H1 (cell line): ENCODE measurements around the gene TNPO2. TPM values are rescaled to one million over a fixed set of nuclear protein-coding genes. Genes with fewer than 3 reads are reported as not detected.

Experiments used
- ATF3 ChIP-seq: IDR thresholded peaks from 2 replicates; pipeline ENCODE4 v1.6.1; 2011; ENCODE audit warnings: low read depth, mild to moderate bottlenecking, low read length; ENCODE audit not compliant: insufficient read depth
- BCL11A ChIP-seq, 2 experiments: IDR thresholded peaks; one replicate each; pipeline ENCODE4 v1.6.1; 2011; ENCODE audit warnings: low read depth in 2 of 2, low read length in 2 of 2, mild to moderate bottlenecking in 2 of 2
- CHD7 ChIP-seq: fragments of 300-600 bp; sonication (generic); IDR thresholded peaks from 2 replicates; pipeline ENCODE4 v1.7.1; 2012; ENCODE audit warnings: low read length, moderate library complexity, mild to moderate bottlenecking, inconsistent platforms; ENCODE audit not compliant: insufficient replicate concordance
- EP300 ChIP-seq, 2 experiments: IDR thresholded peaks; 1 replicate in 1 of 2; 2 replicates in 1 of 2; pipeline ENCODE4 v1.6.1; 2011 to 2012; ENCODE audit warnings: low read depth in 2 of 2, low read length in 2 of 2, mild to moderate bottlenecking in 2 of 2, borderline replicate concordance in 1 of 2, inconsistent platforms in 1 of 2, moderate library complexity in 1 of 2
- RAD21 ChIP-seq, 2 experiments: IDR thresholded peaks in 1 of 2; conservative IDR thresholded peaks in 1 of 2; 2 replicates each; pipeline ENCODE4 v1.6.1; 2011; ENCODE audit warnings: low read depth in 2 of 2, low read length in 2 of 2, improper control_type of control experiment in 1 of 2, inconsistent platforms in 1 of 2, mild to moderate bottlenecking in 1 of 2, moderate library complexity in 1 of 2
- RFX5 ChIP-seq: IDR thresholded peaks from 2 replicates; pipeline ENCODE4 v1.6.1; 2011; ENCODE audit warnings: low read depth, low read length, improper control_type of control experiment, borderline replicate concordance
- polyA plus RNA-seq, 7 experiments: library from polyadenylated mRNA; depleted of rRNA in 3 of 7; stranded (reverse) in 5 of 7; unstranded in 2 of 7; fragments of >200 nt in 5 of 7; fragments of 200-250 nt in 2 of 7; gene quantifications; 1 replicate in 5 of 7; 2 replicates in 1 of 7; 4 replicates in 1 of 7; pipeline versions ENCODE4 v1.2.1 to v1.2.3, GENCODE V29; 2011 to 2013; ENCODE audit warnings: missing spikeins in 2 of 7, mixed read lengths in 2 of 7
- total RNA-seq: library from RNA; stranded (reverse); fragmentation: NEBNext Ultra II Directional; extraction: Animal tissue kit (Norgen Biotek cat#: 25700); gene quantifications from 2 replicates; pipeline ENCODE4 v1.2.1, GENCODE V29; 2021
- TF ChIP-seq, protein P1 (sequence below): IDR thresholded peaks from 2 replicates; pipeline ENCODE4 v1.6.1; 2012; ENCODE audit warnings: low read length, inconsistent platforms

Gene TNPO2
- total and polyA plus RNA-seq, 2 of the 8 experiments (the other 6 are each of a cell fraction or from before 2014, with no cell fraction given): 112 to 121 TPM

- TF ChIP-seq RAD21 (IDR thresholded peaks at IDR 0.05 in 1 of 2, conservative IDR thresholded peaks at IDR 0.05 in 1 of 2; ENCODE audit: low read depth in 2 of 2, low read length in 2 of 2) (no peak), EP300 (IDR thresholded peaks at IDR 0.05; ENCODE audit: borderline replicate concordance in 1 of 2, low read depth in 2 of 2, low read length in 2 of 2) (no peak), RFX5 (no peak), ATF3 (no peak), BCL11A (IDR thresholded peaks at IDR 0.05; ENCODE audit: low read depth in 2 of 2, low read length in 2 of 2) (no peak), CHD7 (no peak)
- TF ChIP-seq, protein P1, sequence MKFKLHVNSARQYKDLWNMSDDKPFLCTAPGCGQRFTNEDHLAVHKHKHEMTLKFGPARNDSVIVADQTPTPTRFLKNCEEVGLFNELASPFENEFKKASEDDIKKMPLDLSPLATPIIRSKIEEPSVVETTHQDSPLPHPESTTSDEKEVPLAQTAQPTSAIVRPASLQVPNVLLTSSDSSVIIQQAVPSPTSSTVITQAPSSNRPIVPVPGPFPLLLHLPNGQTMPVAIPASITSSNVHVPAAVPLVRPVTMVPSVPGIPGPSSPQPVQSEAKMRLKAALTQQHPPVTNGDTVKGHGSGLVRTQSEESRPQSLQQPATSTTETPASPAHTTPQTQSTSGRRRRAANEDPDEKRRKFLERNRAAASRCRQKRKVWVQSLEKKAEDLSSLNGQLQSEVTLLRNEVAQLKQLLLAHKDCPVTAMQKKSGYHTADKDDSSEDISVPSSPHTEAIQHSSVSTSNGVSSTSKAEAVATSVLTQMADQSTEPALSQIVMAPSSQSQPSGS: no peak
Measured at GRCh38 chr19:12727745-12728433, 4.2 kb upstream of the TNPO2 start (continued).
